ENCODE data around the gene ROPN1L. TPM values are rescaled to one million over a fixed set of nuclear protein-coding genes. Genes with fewer than 3 reads are reported as not detected.

The ROPN1L gene
- total RNA-seq, 4 donors from 2014 or later: 0.56 to 2.2 (median 1.4) TPM; not detected in 1

DNA sequence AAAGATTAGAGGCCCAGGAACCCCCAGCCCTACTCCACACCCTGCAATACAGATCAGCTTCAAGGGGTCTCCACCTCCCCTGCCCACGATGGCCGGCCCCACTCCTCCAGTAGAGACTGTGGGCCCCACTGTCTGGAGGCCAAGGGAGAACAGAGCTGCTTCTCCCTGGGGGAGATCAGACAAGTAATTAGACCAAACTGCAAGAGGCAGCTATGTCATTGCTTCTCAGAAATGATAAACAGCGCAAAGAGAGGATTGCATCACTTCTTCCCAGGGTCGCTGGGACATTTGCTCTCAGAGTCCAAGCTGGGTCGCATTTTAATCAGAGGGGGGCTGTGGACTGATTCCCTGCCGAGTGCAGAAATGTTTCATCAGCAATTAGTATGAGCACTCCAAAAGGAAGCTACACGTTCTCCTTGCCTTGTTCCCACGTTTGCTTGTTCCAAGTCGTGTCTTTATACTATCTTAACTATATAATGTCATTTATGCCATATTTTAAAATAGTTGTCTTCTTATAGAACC lies 59.9 kb downstream of the ROPN1L start:
- DNase-seq (ENCODE audit: low spot score) (no peak), ATAC-seq (ENCODE audit: low FRiP score) (no peak)
- TF ChIP-seq, protein P1, sequence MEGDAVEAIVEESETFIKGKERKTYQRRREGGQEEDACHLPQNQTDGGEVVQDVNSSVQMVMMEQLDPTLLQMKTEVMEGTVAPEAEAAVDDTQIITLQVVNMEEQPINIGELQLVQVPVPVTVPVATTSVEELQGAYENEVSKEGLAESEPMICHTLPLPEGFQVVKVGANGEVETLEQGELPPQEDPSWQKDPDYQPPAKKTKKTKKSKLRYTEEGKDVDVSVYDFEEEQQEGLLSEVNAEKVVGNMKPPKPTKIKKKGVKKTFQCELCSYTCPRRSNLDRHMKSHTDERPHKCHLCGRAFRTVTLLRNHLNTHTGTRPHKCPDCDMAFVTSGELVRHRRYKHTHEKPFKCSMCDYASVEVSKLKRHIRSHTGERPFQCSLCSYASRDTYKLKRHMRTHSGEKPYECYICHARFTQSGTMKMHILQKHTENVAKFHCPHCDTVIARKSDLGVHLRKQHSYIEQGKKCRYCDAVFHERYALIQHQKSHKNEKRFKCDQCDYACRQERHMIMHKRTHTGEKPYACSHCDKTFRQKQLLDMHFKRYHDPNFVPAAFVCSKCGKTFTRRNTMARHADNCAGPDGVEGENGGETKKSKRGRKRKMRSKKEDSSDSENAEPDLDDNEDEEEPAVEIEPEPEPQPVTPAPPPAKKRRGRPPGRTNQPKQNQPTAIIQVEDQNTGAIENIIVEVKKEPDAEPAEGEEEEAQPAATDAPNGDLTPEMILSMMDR (IDR thresholded peaks at IDR 0.05): no peak

DNA sequence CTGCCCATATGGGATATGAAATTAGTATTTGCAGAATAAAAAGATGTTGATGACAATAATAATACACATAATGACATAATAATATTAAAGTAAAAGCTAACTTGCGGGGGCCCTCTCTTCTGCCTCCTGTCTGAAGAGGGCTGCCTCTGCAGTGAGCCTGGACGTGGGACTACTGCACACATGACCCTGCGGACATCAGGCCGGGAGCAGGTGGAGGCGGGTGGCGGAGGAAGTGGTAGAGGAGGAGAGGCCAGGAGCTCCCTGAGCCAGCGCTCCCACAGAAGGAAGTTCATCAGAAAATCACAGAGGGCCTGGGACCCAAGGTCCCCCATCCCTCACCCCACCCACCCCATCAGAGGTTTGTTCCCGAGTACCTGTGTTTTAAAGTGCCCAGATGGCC lies 60.5 kb downstream of the ROPN1L start:
- no peak for DNase-seq (ENCODE audit: low spot score)
- no peak for ATAC-seq (ENCODE audit: low FRiP score)
- TF ChIP-seq, protein P1 (IDR thresholded peaks at IDR 0.05): no peak

DNA sequence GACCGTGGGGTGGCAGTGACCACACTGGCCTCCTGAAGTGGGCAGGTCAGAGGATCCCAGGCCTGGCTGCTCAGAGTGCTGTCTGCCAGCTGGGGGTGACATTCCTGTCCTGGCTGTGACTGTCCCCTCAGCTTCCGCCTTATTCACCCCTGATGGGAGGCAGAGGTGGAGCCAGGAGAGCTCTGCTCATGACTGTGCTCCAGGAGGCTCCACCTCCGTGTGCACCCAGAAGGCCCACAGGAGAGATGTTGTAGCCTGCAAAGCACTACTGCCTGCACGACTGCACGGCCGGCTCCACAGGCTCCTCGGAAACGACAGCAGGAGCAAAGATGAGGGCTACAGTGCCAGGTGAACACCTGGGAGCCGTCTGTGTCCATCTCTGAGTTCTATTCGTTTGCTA lies 60.9 kb downstream of the ROPN1L start:
- TF ChIP-seq, protein P1 (IDR thresholded peaks at IDR 0.05): no peak
- ATAC-seq (ENCODE audit: low FRiP score): no peak
- DNase-seq (ENCODE audit: low spot score): no peak

DNA sequence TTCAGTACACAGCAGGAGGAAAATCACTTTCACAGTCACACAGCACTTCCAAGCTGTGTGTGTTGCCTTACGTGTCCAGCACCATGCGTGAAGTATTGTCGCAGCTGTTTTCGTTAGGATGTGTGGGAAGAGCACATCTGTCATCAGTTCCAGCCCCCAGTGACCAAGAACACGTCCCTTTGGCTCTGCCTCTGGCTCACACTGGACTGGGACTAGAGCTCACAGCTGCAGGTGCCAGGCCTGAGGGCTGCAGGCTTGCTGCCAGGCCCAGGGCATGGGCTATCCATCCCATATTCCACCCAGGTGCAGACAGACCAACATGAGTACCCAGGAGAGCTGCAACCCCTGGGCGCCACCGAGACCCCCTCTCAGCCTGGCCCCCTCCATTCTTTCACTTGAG lies 61.6 kb downstream of the ROPN1L start:
- DNase-seq (ENCODE audit: low spot score) (no peak), ATAC-seq (ENCODE audit: low FRiP score) (no peak)
- TF ChIP-seq, protein P1 (IDR thresholded peaks at IDR 0.05): no peak

DNA sequence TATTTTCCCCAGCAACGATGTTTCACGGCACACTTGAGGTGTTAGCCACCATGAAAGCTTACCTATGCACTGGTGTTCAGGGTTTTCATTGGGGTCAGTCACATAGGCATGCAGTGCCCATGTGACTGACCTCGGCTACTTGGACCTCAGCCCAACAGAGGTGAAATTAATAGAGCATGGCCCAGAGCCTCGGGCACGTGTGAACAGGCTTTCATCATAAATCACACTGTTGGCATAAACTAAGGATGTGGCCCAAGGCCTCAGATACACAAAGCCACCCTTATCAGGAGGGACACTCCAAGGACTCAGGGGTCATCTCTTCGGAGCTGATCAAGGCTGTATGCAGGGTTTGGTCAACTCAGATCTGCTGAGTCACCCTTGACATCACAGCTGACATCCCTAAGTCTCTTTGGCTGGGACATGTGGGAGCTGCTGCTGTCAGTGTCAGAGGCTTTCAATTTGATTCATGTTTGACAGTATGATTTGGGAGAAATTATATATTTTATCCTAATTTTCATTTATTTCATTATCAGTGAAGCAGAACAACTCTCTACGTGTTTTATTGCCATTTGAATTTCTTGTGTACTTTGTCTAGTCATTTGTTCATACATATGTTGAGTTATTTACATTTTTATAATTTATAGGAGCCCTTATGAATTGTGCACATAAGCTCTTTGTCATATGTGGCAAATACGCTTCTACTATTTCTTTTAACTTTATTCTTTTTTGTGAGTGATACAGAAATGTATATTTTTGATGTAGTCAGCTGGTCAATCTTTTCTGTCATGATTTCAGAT lies 62.5 kb downstream of the ROPN1L start:
- TF ChIP-seq, protein P1 (IDR thresholded peaks at IDR 0.05): no peak
- ATAC-seq (ENCODE audit: low FRiP score): no peak
- no peak for DNase-seq (ENCODE audit: low spot score)

DNA sequence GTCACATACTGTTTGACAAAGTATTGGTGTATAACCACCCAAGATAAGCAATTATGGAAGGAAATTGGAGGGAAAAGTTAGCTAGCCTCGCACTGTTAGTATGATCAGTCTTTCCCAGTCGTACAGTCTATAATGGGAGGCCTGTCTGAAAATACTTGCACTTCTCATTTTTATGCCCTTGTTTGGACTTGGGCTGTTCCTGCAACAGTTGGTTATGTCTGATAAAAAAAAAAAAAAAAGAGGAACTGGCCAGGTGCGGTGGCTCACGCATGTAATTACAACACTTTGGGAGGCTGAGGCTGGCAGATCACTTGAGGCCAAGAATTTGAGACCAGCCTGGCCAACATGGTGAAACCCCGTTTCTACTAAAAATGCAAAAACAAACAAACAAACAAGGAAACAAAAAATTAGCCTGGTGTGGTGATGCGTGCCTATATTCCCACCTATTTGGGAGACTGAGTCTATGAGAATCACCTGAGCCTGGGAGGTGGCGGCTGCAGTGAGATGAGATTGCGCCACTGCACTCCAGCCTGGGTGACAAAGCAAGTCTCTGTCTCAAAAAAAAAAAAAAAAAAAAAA lies 63.9 kb downstream of the ROPN1L start:
- no peak for DNase-seq (ENCODE audit: low spot score)
- TF ChIP-seq, protein P1 (IDR thresholded peaks at IDR 0.05): no peak
- ATAC-seq (ENCODE audit: low FRiP score): no peak
